ENCODE results near the gene ARFGAP1.
"Not testable (repeated sequence)": the region's sequence is repeated elsewhere in the genome, so short reads cannot be mapped to it uniquely, and the experiment has no call there.

Gene ARFGAP1

DNA sequence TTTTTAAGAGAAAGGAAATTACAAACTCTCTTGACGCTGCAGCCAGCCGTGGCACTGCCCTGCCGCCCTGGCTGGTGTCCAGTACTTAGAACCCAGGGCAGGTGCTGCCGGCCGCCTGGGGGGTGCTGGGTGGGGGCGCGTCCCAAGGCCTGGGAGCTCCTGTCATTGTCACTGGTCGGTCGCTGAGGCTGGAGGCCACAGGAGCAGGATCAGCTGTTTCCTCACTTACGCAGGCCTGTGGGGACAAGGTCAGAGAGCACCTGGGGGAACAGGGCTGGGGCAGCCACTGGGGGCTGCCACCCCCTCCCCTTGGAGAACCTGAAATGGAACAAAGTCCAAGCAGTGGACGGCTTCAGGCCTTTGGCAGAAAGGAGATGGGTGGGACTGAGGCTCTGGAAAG is 31.3 kb upstream of the ARFGAP1 start:
- DNase-seq, result no peak

DNA sequence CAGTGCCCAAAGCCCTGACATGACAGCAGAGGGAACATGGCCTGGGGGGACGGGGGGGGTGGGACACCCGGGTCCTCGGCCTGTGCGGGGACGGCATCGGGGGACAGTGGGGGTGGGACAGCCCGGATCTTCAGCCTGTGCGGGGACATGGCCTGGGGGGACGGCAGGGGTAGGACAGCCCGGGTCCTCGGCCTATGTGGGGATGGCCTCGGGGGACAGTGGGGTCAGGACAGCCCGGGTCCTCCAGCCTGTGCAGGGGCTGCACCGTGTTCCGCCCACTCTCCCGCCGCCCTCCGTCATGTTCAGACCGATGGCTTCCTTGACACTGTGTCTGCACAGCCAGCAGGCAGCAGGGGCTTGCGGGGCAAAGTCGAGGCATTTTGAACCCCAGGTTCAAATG is 29.9 kb upstream of the ARFGAP1 start:
- no peak for DNase-seq

DNA sequence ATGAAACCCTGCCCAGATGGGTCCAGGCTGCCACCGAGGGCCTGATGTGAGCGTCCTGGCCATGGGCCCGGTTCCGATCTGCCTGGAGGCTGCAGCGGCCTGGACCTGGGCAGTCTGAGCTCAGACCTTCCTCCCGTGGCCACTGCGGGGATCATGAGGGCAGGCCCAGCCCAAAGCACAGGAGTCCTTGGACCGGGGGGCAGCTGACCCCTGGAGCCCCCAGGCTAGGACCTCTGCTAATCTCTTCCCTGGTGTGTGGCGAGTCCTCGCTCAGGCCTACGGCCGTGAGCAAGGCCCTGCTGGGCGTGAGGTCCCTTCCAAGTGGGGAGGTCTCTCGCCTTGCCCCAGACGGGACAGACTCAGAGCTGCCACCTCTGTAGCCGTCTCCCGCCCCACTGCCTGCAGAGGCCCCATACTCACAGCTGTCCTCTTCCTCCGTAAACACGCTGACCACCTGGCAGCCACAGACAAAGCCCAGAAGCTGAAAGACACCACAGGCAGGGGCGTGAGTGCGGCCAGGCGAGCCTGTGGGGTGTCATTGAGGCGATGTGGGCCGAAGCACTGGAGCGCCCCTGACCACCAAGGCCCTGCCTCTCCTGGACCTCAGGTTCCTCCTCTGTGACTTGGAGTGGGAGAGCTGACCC is 28.9 kb upstream of the ARFGAP1 start:
- DNase-seq, result no peak

DNA sequence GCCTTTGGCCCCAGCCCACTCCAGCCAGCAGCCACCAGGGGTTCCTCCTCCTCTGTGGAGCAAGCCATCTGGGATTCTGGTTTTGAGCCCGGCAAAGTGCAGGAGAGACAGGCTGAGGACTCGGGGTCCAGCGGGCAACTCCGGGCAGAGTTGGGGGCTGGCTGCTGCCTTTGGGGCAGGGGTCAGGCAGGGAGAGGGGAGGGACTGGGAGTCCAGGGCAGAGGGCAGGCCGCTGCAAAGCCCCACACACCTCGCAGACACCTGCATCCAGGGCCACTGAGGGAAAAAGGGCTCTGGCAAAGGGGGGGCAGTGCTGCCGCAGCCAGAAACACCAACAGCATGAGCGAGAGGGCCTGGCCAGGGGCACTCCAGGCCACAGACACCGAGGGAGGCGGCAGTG is 28.1 kb upstream of the ARFGAP1 start:
- no peak for DNase-seq

DNA sequence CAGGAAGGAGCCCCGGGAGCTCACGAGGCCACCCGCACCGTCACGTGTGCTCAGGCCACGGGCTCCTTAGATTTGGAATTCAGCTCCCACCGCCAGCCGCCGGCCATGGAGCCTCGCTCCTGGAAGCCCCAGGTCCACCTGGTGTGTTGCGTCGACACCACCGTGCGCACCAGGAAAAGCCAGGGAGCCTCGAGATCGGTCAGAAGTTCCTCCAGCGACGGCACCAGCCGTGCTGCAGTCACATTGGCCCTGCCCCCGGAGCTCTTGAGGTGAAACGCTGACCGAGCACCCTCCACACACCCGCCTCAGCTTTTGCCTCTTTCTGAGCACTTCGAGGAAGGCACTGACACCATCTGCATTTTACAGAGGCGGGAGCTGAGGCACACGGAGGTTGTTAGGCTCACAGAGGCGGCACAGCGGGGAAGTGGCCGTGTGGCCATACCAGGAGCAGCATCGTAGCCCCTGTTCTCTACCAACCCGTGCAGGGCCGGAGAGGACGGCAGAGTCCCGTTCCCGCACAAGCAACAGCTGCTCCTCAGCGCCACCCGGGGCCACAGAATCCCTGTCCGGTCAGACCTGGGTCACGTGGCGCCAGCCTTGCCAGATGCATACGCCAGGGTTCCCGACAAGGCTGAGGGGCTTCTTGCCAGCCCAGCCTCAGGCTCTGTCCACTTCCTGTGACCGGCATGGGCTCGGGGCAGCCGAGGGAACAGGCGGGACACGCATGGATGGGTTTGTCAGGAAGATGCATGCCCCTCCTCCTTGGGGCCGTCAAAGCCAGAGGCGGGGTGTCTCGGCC is 25.9 kb upstream of the ARFGAP1 start:
- DNase-seq, result no peak

DNA sequence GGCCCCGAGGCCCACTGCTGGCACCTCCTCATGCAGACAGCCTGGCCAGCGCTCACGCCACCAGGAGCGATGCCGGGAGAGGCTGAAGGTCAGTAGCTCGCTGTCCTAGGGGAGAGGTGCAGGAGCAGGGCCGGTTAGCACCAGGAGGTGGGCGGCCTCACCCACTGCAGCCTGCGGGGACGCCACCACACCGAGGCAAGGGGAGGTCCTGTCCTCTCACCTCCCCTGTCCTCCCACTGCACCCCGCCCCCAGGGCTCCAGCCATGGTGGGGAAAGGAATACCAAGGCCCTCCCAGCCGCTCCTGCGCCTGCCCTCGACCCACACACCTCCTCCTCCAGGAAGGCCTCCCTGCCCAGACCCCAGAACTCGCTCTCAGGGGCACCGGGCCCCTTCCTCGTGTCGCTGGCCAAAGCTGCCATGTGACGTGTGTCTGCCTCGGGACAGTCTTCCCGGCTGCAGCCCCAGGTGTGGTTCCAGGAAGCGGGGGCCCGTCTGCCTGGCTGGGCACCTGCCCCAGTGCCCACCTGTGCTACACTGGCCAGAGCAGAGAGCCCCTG is 24.9 kb upstream of the ARFGAP1 start:
- no peak for DNase-seq

DNA sequence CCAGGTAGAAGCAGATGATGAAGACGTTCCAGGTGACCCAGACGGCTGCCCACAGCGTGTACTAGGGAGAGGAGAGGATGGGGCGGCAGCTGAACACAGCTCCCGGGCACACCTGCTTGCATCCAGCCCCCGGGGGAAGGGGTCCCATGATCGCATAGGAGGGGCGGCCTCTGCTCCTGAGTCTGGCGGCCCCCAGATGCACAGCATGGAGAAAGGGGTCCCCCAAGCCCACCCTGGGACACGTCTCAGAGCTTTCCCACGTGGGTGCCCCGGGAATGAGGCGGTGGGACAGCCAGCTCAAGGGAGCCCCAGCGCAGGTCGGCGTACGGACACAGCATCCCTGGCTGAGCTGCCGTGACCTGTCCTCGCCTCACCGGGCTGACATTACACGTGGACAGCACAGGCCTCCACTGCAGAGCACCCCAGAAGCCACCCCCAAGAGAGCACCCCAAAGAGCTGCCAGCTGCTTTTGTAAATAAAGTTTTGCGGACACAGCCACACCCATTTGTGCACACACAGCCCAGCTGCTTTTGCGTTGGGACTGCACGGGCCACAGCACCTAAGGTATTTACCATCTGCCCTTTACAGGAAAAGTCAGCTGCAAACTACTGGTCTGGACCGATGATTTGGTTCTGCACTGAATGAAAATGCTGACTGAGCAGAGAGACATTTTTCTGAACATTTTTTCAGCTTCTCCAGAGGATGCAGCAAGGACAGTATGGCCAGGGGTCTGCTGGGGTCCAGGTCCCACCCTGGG is 23.6 kb upstream of the ARFGAP1 start:
- no peak for DNase-seq

DNA sequence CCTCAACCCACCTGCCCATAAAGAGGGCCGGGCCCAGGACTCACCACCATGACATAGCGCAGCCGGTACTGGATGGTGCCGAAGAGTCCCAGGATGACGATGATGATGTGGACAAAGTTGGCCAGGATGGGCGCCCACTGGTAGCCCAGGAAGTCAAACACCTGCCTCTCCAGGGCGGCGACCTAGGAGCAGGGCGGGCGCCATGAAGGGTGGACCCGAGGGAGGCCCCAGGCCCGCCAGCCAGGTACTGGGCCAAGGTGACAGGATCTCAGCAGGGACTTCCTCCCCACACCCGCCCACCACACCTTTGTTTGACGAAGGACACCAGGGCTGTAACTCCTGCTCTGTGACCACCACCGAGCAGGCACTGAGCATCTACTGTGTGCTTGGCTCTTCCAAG is 22.7 kb upstream of the ARFGAP1 start:
- DNase-seq, result no peak

DNA sequence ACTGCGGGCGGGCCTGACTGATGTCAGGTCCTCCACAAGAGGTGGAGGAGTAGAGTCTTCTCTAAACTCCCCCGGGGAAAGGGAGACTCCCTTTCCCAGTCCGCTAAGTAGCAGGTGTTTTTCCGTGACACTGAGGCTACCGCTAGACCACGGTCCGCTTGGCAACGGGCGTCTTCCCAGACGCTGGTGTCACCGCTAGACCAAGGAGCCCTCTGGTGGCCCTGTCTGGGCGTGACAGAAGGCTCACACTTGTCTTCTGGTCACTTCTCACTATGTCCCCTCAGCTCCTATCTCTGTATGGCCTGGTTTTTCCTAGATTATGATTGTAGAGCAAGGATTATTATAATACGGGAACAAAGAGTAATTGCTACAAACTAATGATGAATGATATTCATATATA is 21.3 kb upstream of the ARFGAP1 start:
- not testable (repeated sequence) for DNase-seq

DNA sequence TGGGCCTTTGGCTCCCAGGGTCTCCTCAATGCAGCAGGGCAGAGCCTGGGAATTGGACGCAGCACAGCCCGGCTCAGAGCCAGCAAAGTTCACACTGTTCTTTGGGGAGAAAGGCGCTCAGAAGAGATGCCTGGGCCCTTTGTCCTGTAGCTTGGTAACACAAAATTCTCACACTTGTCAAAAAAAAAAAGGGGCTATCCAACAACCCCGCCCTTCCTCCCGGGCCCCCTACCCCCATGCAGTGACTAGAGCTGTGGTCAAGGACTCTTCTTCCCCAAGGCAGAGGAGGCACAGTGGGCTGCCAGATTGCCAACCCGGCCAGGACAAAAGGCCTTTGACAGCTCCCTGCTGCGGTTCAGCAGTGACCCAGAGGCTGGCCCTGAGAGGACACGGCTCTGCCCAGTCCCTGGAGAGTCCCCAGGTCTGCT is 20.3 kb upstream of the ARFGAP1 start:
- no peak for DNase-seq

DNA sequence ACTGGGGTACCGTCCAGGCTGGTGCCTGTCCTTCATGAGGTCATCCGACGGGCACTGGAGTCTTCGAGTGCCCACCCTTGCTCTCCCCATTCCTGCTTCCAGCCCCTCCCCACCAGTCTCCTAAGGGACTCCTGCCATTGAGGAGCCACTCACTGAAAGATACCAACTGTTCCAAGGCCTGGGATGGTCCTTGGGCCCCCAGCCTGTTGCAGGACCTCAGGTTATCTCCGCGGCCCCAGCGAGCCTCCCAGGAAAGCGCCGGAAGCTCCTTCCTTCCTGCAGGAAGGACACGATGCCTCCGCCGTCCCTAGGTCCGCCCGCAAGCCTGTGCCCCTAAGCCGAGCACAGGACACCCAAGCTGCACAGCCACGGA is 19.6 kb upstream of the ARFGAP1 start:
- DNase-seq, result no peak

DNA sequence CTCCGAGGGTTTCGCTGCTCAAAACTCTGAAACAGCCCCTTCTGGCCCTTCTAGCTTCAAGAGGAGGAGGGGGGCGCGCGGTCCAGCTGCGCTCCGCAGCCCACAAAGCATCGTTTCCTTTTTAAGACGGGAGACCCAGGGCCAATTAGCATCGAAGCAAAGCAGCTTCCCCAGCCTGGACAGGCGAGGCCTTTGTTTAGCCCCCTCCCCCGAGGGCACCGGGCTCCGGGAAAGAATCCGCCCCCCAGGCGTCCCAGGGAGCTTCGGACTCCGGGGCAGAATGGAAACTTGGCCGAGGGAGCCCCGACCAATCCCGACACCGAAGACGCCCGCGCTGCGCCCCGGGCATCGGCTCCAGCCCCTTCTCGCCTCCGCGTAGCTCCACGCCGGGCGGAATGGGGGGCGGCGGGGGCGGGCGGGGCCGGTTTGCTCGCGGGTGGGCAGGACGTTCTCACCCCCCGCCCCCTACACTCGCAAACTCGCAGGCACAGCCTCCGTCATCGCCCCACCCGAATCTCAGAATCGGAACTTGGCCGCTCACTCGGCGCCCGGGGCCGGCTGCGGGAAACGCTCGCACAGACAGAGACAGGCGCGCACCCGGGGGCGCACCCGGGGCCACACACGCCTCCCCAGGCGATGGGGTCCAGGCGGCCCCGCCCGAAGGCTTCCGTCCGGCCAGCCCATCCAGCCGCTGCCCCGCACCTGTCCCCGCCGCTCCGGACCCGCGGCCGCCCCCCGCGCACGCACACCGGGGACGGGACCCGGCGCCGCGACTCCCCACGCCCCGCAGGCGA is 19.0 kb upstream of the ARFGAP1 start:
- no peak for DNase-seq

DNA sequence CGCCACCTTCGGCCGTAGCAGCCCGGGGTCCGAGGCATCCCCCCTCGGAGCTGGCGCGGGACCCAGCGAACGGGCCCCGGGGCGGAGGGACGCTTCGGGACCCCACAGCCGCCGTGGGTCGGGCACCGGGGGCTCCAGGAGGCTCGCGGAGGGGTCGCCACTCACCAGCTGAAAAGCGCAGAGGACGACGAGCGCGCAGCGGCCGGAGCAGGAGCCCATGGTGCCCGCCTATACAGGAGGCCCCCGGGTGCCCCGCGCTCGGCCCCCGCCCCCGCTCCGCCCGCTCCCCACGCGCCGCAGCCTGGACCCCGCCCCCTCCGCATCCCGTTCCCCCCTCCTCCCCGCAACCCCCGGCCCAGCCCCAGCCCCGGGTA is 18.4 kb upstream of the ARFGAP1 start, which contains the start of gene NKAIN4:
Gene NKAIN4, minus strand, starts transcription at position 232 of the 374 bp plus-strand sequence. Its CDS starts 13 bp downstream, at position 219.
- no peak for DNase-seq

DNA sequence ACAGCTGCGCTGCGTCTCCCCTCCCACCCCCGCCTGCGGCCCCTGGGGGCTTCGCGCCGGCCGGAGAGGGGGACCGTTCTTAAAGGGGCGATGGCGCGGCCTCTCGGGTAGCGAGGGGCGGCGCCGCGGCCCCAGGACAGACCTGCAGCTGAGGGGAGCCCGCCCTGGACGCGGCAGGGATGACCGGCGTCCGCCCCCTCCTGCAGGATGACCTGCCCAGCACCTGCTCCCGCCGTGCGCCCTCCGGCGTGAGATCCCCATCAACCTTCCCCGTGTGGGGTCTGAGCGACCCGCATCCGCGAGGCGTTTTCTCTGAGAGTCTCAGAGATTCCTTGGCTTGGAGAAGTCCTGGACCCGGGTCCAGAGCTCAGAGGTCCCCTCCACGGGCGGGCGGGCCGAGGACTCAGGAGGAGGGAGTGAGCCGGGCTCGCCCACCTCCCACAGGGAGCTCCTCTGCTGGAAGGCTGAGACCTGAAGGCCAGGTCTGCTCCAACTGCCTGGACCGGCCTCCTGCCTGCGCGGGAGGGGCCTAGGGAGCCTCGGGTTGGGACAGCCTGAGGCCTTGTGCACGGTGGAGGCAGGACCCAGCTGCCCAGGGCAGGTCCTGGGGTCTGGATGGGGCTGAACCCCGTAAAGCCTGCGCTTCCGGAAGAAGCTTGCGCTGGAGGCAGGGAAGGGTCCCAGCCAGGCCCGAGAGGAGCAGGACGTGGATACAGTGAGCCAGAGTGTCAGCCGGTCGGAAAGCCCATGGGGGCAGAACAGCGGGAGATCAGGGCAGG is 17.8 kb upstream of the ARFGAP1 start:
- no peak for DNase-seq

DNA sequence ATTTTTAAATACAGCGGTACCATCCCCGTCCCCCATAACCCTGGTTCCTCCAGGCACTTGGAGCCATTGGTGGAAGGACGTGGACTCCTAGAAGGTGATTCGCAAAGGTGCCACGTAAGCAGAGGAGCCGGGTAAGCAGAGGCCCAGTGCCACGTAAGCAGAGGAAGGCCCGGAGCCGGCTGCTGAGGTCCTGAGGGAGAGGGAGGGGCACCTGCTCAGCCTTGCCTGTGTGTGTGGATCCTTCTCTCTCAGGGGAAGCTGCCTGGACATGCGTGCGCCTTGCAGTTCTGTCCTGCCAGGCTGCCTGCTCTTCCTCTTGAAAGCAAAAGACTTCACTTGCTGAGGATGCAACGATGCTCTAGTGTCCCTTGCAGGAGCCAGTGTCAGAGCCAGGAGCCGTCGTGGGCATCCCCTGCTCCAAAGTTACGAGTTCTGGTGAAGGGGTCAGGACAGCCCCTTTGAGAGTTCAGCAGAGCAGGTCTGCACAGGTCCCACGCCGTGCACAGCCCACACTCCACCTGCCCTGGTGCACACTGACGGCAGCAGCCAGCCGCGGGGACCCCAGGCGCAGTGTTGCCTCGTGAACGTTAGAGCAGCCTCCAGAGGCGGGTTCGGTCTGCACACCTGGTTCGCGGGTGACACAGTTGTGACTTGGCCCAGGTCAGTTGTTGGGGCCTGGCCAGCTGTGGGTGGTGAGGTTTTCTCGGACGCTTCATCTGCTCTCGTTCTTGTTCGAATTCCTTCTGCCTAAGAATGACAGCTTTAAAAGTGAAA is 16.5 kb upstream of the ARFGAP1 start:
- DNase-seq, result no peak

DNA sequence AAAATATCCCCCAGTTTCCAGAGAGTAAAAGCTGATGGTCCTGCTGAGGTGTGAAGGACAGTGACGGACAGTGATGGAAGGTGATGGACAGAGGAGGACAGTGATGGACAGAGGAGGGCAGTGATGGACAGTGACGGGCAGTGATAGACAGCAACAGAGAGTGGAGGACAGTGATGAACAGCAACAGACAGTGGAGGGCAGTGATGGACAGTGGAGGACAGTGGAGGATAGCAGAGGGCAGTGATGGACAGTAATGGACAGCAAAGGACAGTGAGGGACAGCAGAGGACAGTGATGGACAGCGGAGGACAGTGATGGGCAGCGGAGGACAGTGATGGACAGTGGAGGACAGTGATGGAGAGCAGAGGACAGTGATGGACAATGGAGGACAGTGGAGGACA is 15.7 kb upstream of the ARFGAP1 start:
- DNase-seq, result no peak

DNA sequence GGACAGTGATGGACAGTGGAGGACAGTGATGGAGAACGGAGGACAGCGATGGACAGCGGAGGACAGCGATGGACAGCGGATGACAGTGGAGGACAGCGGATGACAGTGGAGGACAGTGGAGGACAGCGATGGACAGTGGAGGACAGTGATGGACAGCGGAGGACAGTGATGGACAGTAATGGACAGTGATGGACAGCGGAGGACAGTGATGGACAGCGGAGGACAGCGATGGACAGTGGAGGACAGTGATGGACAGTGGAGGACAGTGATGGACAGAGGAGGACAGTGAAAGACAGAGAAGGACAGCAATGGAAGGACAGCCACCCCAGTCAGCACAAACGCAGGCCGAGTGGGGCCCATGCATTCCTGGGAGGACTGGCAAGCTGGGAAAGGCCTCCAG is 15.0 kb upstream of the ARFGAP1 start:
- DNase-seq, result no peak

DNA sequence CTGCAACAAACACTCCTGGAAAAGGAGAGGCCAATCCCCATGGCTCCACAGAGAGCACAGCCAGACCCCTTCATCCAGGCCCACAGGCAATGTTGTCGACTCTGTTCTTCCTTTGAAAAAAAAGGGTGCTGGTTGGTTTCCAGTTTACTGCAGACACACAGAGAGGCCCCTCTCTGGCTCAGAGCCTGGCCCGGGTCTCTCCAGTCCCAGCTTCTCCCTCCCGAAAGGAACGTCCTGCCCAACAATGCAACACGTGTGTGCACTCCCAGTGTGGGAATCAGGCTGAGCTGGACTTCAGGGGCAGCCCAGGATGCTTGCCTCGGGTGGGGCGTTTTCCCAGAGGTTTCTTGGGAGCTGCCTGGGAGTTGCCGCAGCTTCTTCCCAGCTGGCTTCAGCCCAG is 13.8 kb upstream of the ARFGAP1 start:
- no peak for DNase-seq

DNA sequence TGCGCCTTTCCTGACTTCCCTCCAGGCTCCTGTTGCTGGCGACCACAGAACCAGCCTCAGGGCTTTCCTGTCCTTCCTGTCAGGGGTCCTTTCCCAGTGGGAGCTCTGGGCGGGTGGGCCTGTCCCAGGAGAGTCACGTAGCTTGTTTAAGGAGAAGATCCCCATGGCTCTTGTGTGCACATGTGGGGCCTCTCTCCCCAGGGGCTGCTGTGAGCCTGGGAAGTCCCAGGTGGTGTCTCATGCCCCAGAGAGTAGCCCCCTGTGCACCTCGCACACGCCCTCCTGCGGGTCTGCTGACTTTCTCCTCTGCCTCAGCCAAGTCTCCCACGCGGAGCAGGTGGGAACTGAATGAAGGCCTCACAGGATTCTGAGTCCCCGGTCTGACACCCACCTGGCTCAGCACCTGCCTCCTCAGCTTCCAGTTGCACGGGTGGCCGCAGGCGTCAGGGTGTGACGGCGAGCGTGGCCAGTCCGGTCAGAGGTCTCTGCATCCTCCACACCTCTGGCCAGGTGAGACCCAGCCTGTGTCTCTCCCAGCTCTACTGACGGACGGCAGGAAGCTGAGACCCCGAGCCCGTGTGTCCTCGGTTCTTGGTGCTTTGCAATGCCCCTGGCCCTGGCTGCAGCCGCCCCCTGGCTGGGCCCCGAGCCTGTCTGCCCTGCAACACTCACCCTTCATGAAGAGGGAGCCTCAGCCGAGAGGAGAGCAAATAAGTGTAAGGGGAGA is 12.7 kb upstream of the ARFGAP1 start:
- DNase-seq, result no peak

DNA sequence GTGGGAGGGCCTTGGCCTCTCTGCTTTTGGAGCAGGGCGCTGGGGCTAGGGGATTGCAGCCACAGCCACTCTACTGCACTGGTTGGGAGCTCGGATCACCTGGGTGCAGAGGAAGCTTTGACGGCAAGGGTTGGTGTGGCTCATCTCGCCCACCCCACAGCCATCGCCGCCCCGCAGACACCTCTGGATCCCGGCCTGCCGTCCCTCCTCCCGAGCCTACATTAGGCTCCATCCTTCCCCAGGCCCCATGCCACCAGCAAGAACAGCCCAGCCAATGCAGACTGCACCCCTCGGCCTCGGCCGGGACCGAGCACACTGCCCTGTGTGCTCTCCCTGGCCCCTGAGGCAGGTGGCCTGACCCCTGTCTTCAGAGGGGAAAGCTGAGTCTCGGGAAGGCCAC is 12.1 kb upstream of the ARFGAP1 start:
- no peak for DNase-seq

Measured in NCI-H226 (cell line).